ENCODE results near the gene FOXL3. TPM values are rescaled to one million over a fixed set of nuclear protein-coding genes. Genes with fewer than 3 reads are reported as not detected.

FOXL3 gene
- total RNA-seq, 2 experiments from 2014 or later: not detected

DNA sequence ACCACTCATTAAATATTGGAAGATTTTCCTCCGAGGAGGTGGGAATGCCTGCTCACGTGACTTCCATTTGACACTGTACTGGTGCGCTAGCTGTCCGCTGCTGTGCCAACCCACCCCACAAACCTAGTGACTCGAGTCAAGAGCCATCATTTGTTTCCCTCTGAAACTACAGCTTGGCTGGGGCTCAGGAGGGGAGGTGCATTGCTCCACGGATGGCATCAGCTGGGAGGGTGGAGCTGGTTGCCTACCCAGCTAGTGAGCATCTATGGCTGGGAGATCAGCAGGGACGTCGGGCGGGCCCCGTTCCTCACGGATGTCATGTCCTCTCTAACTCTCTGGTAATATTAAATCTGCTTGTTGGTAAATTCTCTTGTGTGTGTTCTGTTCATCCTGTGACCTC lies 9.5 kb upstream of the FOXL3 start:
- no peak overlapping the region for H3K27ac ChIP-seq (ENCODE audit: low read depth in 1 of 2, low read length in 2 of 2)
- ChIA-PET CTCF (no interaction called here), POLR2A (no interaction called here)
- no peak for TF ChIP-seq CTCF (IDR thresholded peaks at IDR 0.05)
- ATAC-seq (ENCODE audit: poor library complexity): no peak
- Mint-ChIP-seq H3K36me3 (ENCODE audit: low read depth) (no peaks in the 10 kb centered on the region), H3K4me3 (no peak overlapping the region), H3K27me3 (peaks cover 23% of the 10 kb centered on the region), H3K9me3 (no peaks in the 10 kb centered on the region), H3K4me1 (ENCODE audit: low read depth) (no peaks in the 10 kb centered on the region), H3K27ac (no peak overlapping the region)
- DNase-seq: no peak
- peaks cover 9 to 35% of the 10 kb centered on the region in 2 experiments for H3K9me3 ChIP-seq (ENCODE audit: control insufficient read depth in 1 of 2, insufficient read depth in 1 of 2, low read length in 2 of 2)
- no peak overlapping the region for H3K4me3 ChIP-seq (ENCODE audit: low read length)
- no peaks in the 10 kb centered on the region for H3K4me1 ChIP-seq (ENCODE audit: insufficient read depth, low read length)
- intact Hi-C loops (cut with DNase I, micrococcal nuclease): no loop called here
- no peaks in the 10 kb centered on the region for H3K36me3 ChIP-seq (ENCODE audit: insufficient read depth, low read length)
- H3K27me3 ChIP-seq (ENCODE audit: control insufficient read depth in 1 of 2, insufficient read depth in 2 of 2, low read length in 2 of 2): peaks cover 4 to 9% of the 10 kb centered on the region in 2 experiments

- DNase-seq (no peak), ATAC-seq (ENCODE audit: poor library complexity) (no peak)
- H3K36me3 Mint-ChIP-seq (ENCODE audit: low read depth): no peaks in the 10 kb centered on the region
- POLR2A ChIA-PET: no interaction called here
- Histone ChIP-seq H3K27me3 (ENCODE audit: control insufficient read depth in 1 of 2, insufficient read depth in 2 of 2, low read length in 2 of 2) (peaks cover 4 to 9% of the 10 kb centered on the region in 2 experiments), H3K4me1 (ENCODE audit: insufficient read depth, low read length) (no peaks in the 10 kb centered on the region), H3K4me3 (ENCODE audit: low read length) (no peak overlapping the region), H3K36me3 (ENCODE audit: insufficient read depth, low read length) (no peaks in the 10 kb centered on the region), H3K9me3 (ENCODE audit: control insufficient read depth in 1 of 2, insufficient read depth in 1 of 2, low read length in 2 of 2) (peaks cover 0 to 23% of the 10 kb centered on the region in 2 experiments), H3K27ac (ENCODE audit: low read depth in 1 of 2, low read length in 2 of 2) (no peak overlapping the region)
- CTCF ChIA-PET: no interaction called here
- peaks cover 28% of the 10 kb centered on the region for H3K27me3 Mint-ChIP-seq
- TF ChIP-seq CTCF (IDR thresholded peaks at IDR 0.05): no peak
- no peaks in the 10 kb centered on the region for H3K4me1 Mint-ChIP-seq (ENCODE audit: low read depth)
- H3K27ac Mint-ChIP-seq: no peak overlapping the region
- H3K4me3 Mint-ChIP-seq: no peak overlapping the region
- H3K9me3 Mint-ChIP-seq: no peaks in the 10 kb centered on the region
- intact Hi-C loops (cut with DNase I, micrococcal nuclease): no loop called here
These were observed 8.3 kb upstream of the FOXL3 start for GRCh38 chr7:281637-282036.

DNA sequence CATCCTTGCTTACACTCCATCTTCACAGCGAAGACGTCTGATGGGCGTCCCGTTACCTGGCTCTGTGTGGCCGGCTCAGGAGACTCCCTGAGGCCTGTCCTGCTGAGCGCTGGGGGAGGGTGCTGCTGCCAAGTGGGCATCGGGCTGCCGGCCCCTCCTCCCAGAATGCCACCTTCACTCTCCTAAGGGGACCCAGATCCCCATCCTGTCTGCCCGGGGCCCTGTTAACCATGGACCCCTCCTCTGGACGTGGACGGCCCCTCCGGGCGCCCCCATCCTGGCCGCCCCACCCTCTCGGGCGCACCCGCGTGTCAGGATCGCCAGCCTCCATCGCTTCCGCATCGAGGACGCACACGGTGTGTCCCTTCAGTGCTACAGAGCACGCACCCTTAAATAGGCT lies 7.3 kb upstream of the FOXL3 start:
- Histone ChIP-seq H3K27me3 (ENCODE audit: control insufficient read depth in 1 of 2, insufficient read depth in 2 of 2, low read length in 2 of 2) (peaks cover 4 to 9% of the 10 kb centered on the region in 2 experiments), H3K36me3 (ENCODE audit: insufficient read depth, low read length) (no peaks in the 10 kb centered on the region), H3K4me1 (ENCODE audit: insufficient read depth, low read length) (no peaks in the 10 kb centered on the region), H3K4me3 (ENCODE audit: low read length) (no peak overlapping the region), H3K27ac (ENCODE audit: low read depth in 1 of 2, low read length in 2 of 2) (no peak overlapping the region), H3K9me3 (ENCODE audit: control insufficient read depth in 1 of 2, insufficient read depth in 1 of 2, low read length in 2 of 2) (peaks cover 0 to 21% of the 10 kb centered on the region in 2 experiments)
- H3K27me3 Mint-ChIP-seq: peaks cover 27% of the 10 kb centered on the region
- no peak overlapping the region for H3K27ac Mint-ChIP-seq
- TF ChIP-seq CTCF (IDR thresholded peaks at IDR 0.05): no peak
- no peaks in the 10 kb centered on the region for H3K4me1 Mint-ChIP-seq (ENCODE audit: low read depth)
- ChIA-PET POLR2A (no interaction called here), CTCF (no interaction called here)
- H3K9me3 Mint-ChIP-seq: no peaks in the 10 kb centered on the region
- ATAC-seq (ENCODE audit: poor library complexity): no peak
- DNase-seq: no peak
- H3K4me3 Mint-ChIP-seq: no peak overlapping the region
- H3K36me3 Mint-ChIP-seq (ENCODE audit: low read depth): no peaks in the 10 kb centered on the region
- intact Hi-C loops (cut with DNase I, micrococcal nuclease): no loop called here
